KMS-11 (cell line): ENCODE measurements around the gene STK36.

ENCODE experiments used
- H2AFZ ChIP-seq: fragments of 200-600 bp; sonication (generic); 2 replicates; pipeline ENCODE4 v1.6.1; 2016; ENCODE audit warnings: antibody characterized with exemption, mixed run types, low read depth
- H3K27ac ChIP-seq: fragments of 200-600 bp; sonication (generic); 2 replicates; pipeline ENCODE4 v1.6.1; 2016; ENCODE audit warnings: mild to moderate bottlenecking, mixed run types
- H3K27me3 ChIP-seq: fragments of 200-600 bp; sonication (generic); 2 replicates; pipeline ENCODE4 v1.6.1; 2017; ENCODE audit warnings: mild to moderate bottlenecking, low read depth, mixed run types, moderate library complexity; ENCODE audit not compliant: insufficient read depth
- H3K36me3 ChIP-seq: fragments of 200-600 bp; sonication (generic); 2 replicates; pipeline ENCODE4 v1.6.1; 2017; ENCODE audit warnings: mild to moderate bottlenecking, mixed run types; ENCODE audit not compliant: insufficient read depth
- H3K4me1 ChIP-seq: fragments of 200-600 bp; sonication (generic); 2 replicates; pipeline ENCODE4 v1.6.1; 2016; ENCODE audit warnings: mild to moderate bottlenecking, low read depth, mixed run types; ENCODE audit not compliant: poor library complexity, severe bottlenecking
- H3K4me2 ChIP-seq: fragments of 200-600 bp; sonication (generic); 2 replicates; pipeline ENCODE4 v1.7.0; 2016; ENCODE audit warnings: mild to moderate bottlenecking, mixed run types
- H3K4me3 ChIP-seq: fragments of 200-600 bp; sonication (generic); IDR thresholded peaks from 2 replicates; pipeline ENCODE4 v1.6.1; 2017; ENCODE audit warnings: low read depth, low read length, mixed read lengths; ENCODE audit not compliant: insufficient read depth
- H3K79me2 ChIP-seq: fragments of 200-600 bp; sonication (generic); 2 replicates; pipeline ENCODE4 v1.6.1; 2016; ENCODE audit warnings: low read depth, mixed run types; ENCODE audit not compliant: insufficient read depth
- H3K9ac ChIP-seq: fragments of 200-600 bp; sonication (generic); 2 replicates; pipeline ENCODE4 v1.6.1; 2016; ENCODE audit warnings: mild to moderate bottlenecking, mixed run types
- H4K20me1 ChIP-seq: fragments of 200-600 bp; sonication (generic); 2 replicates; pipeline ENCODE4 v1.6.1; 2016; ENCODE audit warnings: mild to moderate bottlenecking, mixed run types; ENCODE audit not compliant: insufficient read depth
- TF ChIP-seq, protein P1 (sequence below): fragments of 200-600 bp; sonication (generic); conservative IDR thresholded peaks from 2 replicates; pipeline ENCODE4 v1.6.1; 2017; ENCODE audit warnings: low read depth, mild to moderate bottlenecking, antibody characterized with exemption, low read length, moderate library complexity, mixed read lengths

The STK36 gene

DNA sequence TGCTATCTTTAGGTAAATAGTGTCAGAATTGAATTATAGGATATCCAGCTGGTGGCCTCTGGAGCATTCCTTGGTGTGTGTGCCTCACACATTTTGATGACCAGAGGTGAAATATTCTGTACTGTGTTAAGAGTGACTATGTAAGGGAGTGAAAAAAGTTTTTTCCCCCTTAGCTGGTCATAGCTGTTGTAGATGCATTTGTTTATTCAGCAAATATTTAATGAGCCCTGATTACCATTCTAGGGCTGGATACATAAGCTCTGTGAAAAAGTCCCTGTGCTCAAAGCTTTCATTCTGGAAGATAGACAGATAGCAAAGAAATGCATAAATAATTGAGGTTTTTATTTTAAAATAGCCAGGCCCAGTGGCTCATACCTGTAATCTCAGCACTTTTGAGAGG, 49.6 kb downstream of the STK36 start:
- Histone ChIP-seq H3K36me3 (no peaks in the 10 kb centered on the region; the same call in 1 of the 2 replicates), H3K79me2 (peaks cover 59% of the 10 kb centered on the region), H3K4me1 (peaks cover 61% of the 10 kb centered on the region), H3K4me2 (peak overlapping the region; percentile 6; the same call in 1 of the 2 replicates), H2AFZ (no peak overlapping the region), H3K4me3 (no peak overlapping the region), H4K20me1 (no peaks in the 10 kb centered on the region), H3K27me3 (no peaks in the 10 kb centered on the region), H3K27ac (peak overlapping the region; percentile 28; the same call in 1 of the 2 replicates), H3K9ac (no peak overlapping the region)
- TF ChIP-seq, protein P1, sequence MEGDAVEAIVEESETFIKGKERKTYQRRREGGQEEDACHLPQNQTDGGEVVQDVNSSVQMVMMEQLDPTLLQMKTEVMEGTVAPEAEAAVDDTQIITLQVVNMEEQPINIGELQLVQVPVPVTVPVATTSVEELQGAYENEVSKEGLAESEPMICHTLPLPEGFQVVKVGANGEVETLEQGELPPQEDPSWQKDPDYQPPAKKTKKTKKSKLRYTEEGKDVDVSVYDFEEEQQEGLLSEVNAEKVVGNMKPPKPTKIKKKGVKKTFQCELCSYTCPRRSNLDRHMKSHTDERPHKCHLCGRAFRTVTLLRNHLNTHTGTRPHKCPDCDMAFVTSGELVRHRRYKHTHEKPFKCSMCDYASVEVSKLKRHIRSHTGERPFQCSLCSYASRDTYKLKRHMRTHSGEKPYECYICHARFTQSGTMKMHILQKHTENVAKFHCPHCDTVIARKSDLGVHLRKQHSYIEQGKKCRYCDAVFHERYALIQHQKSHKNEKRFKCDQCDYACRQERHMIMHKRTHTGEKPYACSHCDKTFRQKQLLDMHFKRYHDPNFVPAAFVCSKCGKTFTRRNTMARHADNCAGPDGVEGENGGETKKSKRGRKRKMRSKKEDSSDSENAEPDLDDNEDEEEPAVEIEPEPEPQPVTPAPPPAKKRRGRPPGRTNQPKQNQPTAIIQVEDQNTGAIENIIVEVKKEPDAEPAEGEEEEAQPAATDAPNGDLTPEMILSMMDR: no peak

DNA sequence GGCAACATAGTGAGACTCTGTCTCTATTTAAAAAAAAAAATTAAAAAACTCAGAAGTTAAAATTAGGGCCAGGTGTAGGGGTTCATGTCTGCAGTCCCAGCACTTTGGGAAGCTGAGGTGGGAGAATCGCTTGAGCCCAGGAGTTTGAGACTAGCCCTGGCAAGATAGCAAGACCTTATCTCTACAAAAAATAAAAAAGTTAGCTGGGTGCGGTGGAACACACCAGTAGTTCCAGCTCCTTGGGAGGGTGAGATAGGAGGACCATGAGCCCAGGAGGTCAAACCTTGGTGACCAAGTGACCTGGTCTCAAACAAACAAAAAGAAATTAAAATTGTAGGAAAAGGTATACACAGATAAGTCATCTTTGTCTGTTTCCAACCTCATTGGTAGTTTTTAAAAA, 50.0 kb downstream of the STK36 start:
- Histone ChIP-seq H3K27me3 (no peaks in the 10 kb centered on the region), H3K27ac (peak overlapping the region; percentile 28), H3K4me3 (no peak overlapping the region), H3K4me1 (peaks cover 59% of the 10 kb centered on the region), H2AFZ (no peak overlapping the region), H3K4me2 (0 out of 2 replicates have a peak overlapping the region, but pooled peaks have one; percentile 6), H3K9ac (no peak overlapping the region), H4K20me1 (no peaks in the 10 kb centered on the region), H3K79me2 (peaks cover 64% of the 10 kb centered on the region), H3K36me3 (peaks cover 2% of the 10 kb centered on the region; the same call in 1 of the 2 replicates)
- TF ChIP-seq, protein P1: no peak

DNA sequence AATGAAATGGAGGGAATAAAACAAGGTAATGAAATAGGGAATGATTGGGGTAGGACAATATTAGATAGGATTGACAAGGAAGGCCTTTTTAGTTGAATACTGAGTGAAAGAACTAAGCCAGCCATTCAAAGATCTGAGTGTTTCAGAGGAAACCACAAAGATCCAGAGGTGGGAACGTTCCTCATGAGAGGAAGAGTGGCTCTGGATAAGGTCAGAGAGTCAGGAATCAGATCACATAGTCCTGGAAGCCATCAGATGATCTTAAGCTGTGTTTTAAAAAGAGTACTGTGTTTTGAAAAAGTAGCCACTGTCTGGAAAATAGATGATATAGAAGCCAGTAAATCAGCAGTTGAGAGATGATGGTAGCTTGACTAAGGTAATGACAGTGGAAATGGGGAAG, 50.5 kb downstream of the STK36 start:
- TF ChIP-seq, protein P1: no peak
- Histone ChIP-seq H3K4me3 (no peak overlapping the region), H4K20me1 (no peaks in the 10 kb centered on the region), H3K4me1 (peaks cover 54% of the 10 kb centered on the region), H3K79me2 (peaks cover 69% of the 10 kb centered on the region), H2AFZ (no peak overlapping the region), H3K27me3 (no peaks in the 10 kb centered on the region), H3K4me2 (peak overlapping the region; percentile 4; the same call in 1 of the 2 replicates), H3K36me3 (peaks cover 2% of the 10 kb centered on the region; the same call in 1 of the 2 replicates), H3K27ac (peak overlapping the region; percentile 28), H3K9ac (no peak overlapping the region)

DNA sequence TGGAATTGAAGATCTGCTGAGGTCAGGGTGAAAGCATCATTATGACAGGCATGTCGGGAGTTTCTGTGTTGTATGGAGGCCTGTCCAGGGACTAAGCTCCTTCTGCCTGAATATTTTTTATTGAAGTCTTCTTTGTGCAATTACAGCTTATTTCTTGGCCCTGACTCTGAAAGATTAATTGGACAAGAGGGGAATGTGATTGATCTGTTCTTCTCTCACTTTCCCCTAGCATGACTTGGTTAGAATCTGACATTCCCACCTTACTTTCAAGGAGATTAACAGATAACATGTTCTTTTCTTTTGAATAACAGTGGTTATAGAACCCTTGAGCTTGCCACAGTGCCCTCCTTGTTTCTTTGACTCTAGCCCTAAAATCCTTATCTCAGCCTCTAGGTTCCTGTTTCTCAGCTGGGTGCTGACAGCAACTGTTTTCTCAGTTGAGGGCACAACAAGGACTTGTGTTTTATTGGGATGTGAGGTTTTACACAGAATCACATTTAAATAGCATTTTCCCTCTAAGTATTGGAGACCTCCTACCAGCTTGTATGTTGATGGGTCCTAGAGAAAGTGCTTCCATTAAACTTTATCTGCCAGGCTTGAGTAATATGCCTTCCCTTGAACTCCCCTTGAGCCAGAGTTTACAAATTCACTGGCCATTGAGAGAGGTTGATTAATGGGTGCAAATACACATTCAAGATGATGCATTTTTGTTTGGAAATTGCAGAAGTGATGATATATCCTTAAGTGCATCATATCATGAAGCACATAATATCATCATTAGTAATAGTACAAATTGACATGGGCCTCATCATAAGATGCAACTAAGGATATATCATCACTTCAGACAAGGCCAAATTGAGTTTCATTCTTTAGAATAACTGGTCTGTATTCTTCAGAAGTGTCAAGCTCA, 51.2 kb downstream of the STK36 start:
- TF ChIP-seq, protein P1: no peak
- Histone ChIP-seq H3K36me3 (peaks cover 2% of the 10 kb centered on the region; the same call in 1 of the 2 replicates), H3K79me2 (peaks cover 66% of the 10 kb centered on the region), H4K20me1 (no peaks in the 10 kb centered on the region), H2AFZ (no peak overlapping the region), H3K27ac (peak overlapping the region; percentile 28; the same call in 1 of the 2 replicates), H3K4me2 (peak overlapping the region; percentile 4; the same call in 1 of the 2 replicates), H3K9ac (no peak overlapping the region), H3K4me3 (no peak overlapping the region), H3K4me1 (peaks cover 54% of the 10 kb centered on the region), H3K27me3 (no peaks in the 10 kb centered on the region)
